Glutamatergic neuron (in vitro differentiated cells): ENCODE data around the gene THSD7A. TPM values are rescaled to one million over a fixed set of nuclear protein-coding genes. Genes with fewer than 3 reads are reported as not detected.

Experiments used
- DNase-seq: peaks from one replicate; pipeline ENCODE4 v3.0.0; 2022
- H3K27ac Mint-ChIP-seq: one replicate; pipeline ENCODE4 v1.8.0; 2020; ENCODE audit warnings: mild to moderate bottlenecking, mixed read lengths, inconsistent platforms; ENCODE audit not compliant: unreplicated experiment
- H3K27me3 Mint-ChIP-seq: one replicate; pipeline ENCODE4 v1.8.0; 2020; ENCODE audit warnings: mild to moderate bottlenecking, moderate library complexity, mixed read lengths, inconsistent platforms; ENCODE audit not compliant: unreplicated experiment
- H3K36me3 Mint-ChIP-seq: one replicate; pipeline ENCODE4 v1.8.0; 2020; ENCODE audit warnings: mild to moderate bottlenecking, mixed read lengths, inconsistent platforms; ENCODE audit not compliant: unreplicated experiment
- H3K4me1 Mint-ChIP-seq: one replicate; pipeline ENCODE4 v1.8.0; 2020; ENCODE audit warnings: mild to moderate bottlenecking, low read depth, mixed read lengths, inconsistent platforms; ENCODE audit not compliant: unreplicated experiment
- H3K4me3 Mint-ChIP-seq: one replicate; pipeline ENCODE4 v1.8.0; 2020; ENCODE audit warnings: mild to moderate bottlenecking, mixed read lengths, inconsistent platforms; ENCODE audit not compliant: unreplicated experiment
- H3K9me3 Mint-ChIP-seq: one replicate; pipeline ENCODE4 v1.8.0; 2020; ENCODE audit warnings: mild to moderate bottlenecking, moderate library complexity, mixed read lengths, inconsistent platforms; ENCODE audit not compliant: unreplicated experiment
- total RNA-seq: library from RNA; stranded (reverse); fragmentation: NEBNext Ultra II Directional; extraction: Animal tissue kit (Norgen Biotek cat#: 25700); gene quantifications from one replicate; pipeline ENCODE4 v1.2.1, GENCODE V29; 2021; ENCODE audit not compliant: unreplicated experiment
- TF ChIP-seq, protein P1 (sequence below): fragments of 200-600 bp; sonication (generic); IDR thresholded peaks from one replicate; pipeline ENCODE4 v1.5.0; 2021; ENCODE audit not compliant: partially characterized antibody, unreplicated experiment

The THSD7A gene
- total RNA-seq, 1 donor from 2014 or later = 211 TPM

DNA sequence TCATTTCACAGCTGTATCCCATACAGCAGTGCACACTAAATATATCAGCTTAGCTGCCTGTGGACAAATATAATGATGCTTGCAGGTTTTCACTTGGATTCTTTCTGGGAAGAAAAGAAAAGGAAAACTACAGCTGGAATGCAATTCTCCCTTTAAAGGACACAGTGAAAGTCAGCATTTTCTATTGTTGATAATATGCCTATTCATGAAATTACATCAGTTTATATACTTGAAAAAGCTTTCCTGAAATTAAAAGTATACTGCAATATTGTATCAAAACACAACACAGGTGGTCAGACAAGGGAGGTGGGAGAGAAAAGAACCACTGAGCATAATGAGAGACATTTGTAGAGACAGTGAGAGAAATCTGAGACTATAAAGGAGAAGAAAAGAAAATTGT lies 20.3 kb downstream of the THSD7A start:
- DNase-seq = no peak
- no peaks in the 10 kb centered on the region for H3K27me3 Mint-ChIP-seq
- H3K27ac Mint-ChIP-seq = no peak overlapping the region
- no peaks in the 10 kb centered on the region for H3K36me3 Mint-ChIP-seq
- no peaks in the 10 kb centered on the region for H3K9me3 Mint-ChIP-seq
- H3K4me1 Mint-ChIP-seq = peaks cover 22% of the 10 kb centered on the region
- TF ChIP-seq, protein P1, sequence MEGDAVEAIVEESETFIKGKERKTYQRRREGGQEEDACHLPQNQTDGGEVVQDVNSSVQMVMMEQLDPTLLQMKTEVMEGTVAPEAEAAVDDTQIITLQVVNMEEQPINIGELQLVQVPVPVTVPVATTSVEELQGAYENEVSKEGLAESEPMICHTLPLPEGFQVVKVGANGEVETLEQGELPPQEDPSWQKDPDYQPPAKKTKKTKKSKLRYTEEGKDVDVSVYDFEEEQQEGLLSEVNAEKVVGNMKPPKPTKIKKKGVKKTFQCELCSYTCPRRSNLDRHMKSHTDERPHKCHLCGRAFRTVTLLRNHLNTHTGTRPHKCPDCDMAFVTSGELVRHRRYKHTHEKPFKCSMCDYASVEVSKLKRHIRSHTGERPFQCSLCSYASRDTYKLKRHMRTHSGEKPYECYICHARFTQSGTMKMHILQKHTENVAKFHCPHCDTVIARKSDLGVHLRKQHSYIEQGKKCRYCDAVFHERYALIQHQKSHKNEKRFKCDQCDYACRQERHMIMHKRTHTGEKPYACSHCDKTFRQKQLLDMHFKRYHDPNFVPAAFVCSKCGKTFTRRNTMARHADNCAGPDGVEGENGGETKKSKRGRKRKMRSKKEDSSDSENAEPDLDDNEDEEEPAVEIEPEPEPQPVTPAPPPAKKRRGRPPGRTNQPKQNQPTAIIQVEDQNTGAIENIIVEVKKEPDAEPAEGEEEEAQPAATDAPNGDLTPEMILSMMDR = no peak
- H3K4me3 Mint-ChIP-seq = no peak overlapping the region

DNA sequence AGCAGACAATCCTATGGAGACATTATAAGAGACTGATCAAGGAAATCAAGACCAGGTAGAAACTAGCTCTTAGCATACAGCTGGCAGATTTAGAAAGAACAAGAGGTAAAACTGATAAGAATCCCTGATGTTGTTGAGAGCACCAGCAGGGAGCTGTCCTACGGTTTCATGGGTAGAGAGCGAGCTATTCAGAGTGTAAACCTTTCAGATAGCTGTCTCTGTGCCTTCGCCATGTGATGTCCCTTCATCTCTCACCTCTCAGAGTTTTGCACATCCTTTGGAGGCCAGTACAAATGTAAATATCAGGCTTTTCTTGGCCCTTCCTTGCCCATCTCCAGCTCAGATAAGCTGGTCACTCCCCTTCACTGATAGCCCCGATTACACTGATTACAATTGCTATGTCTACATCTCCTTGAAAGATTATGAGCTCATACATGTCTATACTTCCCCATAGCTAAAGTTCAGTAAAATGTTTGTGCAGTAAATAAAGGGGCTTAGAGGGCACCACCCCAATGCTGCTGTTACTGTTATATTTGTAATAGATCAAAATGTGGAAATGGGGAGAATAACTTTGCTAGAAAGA lies 21.9 kb downstream of the THSD7A start:
- Mint-ChIP-seq H3K27ac (no peak overlapping the region), H3K4me1 (peaks cover 23% of the 10 kb centered on the region), H3K27me3 (no peaks in the 10 kb centered on the region), H3K36me3 (no peaks in the 10 kb centered on the region), H3K4me3 (no peak overlapping the region), H3K9me3 (no peaks in the 10 kb centered on the region)
- TF ChIP-seq, protein P1 = no peak
- no peak for DNase-seq

DNA sequence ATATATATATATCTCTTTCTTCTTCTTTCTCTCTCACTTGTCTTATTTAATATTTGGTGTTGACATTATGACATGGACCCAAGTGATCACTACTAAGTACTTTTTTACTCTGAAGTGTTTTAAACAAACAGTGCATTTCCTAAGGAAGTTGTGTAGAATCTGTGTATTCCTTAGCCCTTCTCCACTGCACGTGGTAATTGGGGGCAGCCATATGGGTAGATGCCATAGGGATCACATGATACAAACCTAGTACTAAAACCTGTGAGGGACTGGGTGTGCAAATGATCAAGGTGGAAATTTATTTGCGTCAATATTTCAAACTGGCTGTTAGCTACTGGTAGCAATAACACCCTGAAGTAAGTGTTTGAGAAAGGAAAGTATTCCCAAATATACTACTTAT lies 25.0 kb downstream of the THSD7A start:
- TF ChIP-seq, protein P1 = no peak
- H3K27me3 Mint-ChIP-seq = no peaks in the 10 kb centered on the region
- no peak overlapping the region for H3K4me3 Mint-ChIP-seq
- no peaks in the 10 kb centered on the region for H3K36me3 Mint-ChIP-seq
- DNase-seq = no peak
- H3K9me3 Mint-ChIP-seq = no peaks in the 10 kb centered on the region
- H3K4me1 Mint-ChIP-seq = peaks cover 30% of the 10 kb centered on the region
- no peak overlapping the region for H3K27ac Mint-ChIP-seq

DNA sequence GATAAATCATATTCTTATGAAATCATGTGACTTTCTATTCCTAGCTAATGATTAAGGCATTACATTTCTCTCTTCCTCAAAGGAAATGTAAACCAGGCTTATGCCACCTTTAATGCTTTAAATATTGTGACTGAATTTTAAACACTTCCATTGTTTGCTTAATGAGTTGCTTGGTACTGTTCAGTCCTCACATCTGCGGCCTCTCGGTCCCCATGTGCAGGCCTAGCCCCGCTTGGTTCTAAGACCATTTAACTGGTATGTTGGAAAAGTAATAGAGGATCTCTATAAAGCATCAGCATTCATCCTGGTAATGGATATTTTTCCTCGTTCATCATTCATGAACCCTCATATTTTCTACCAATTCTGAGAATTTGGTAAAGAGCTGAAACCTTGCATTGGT lies 27.4 kb downstream of the THSD7A start:
- no peaks in the 10 kb centered on the region for H3K36me3 Mint-ChIP-seq
- H3K9me3 Mint-ChIP-seq = no peaks in the 10 kb centered on the region
- peak; percentile 19 for DNase-seq
- H3K4me3 Mint-ChIP-seq = no peak overlapping the region
- H3K4me1 Mint-ChIP-seq = peaks cover 29% of the 10 kb centered on the region
- no peaks in the 10 kb centered on the region for H3K27me3 Mint-ChIP-seq
- TF ChIP-seq, protein P1 = no peak
- H3K27ac Mint-ChIP-seq = peak overlapping the region; percentile 59

DNA sequence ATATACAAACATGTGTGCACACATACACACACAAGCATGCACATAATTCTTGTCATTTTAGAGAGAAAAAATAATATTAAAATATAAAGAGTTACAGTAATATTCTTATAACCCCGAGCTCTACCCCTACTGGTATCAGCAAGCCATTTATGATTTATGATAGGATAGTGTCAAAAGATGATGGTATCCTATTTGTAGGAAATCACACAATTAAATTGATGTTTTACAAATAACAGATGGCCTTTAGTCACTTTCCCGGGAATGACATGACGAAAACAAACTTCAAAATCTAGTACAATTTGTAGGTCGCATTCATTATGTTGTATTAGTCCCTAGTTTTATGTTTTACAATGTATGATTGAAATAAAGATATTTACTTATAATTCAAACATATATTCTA lies 36.8 kb downstream of the THSD7A start:
- no peaks in the 10 kb centered on the region for H3K27me3 Mint-ChIP-seq
- TF ChIP-seq, protein P1 = no peak
- H3K36me3 Mint-ChIP-seq = no peaks in the 10 kb centered on the region
- peaks cover 10% of the 10 kb centered on the region for H3K4me1 Mint-ChIP-seq
- no peak overlapping the region for H3K4me3 Mint-ChIP-seq
- H3K27ac Mint-ChIP-seq = no peak overlapping the region
- no peak for DNase-seq
- peaks cover 2% of the 10 kb centered on the region for H3K9me3 Mint-ChIP-seq
